ENCODE measurements around the gene RAD51B. TPM values are rescaled to one million over a fixed set of nuclear protein-coding genes. Genes with fewer than 3 reads are reported as not detected.

The RAD51B gene
- total and polyA plus RNA-seq, 2 experiments from 2014 or later = 10.1 to 18.0 TPM

DNA sequence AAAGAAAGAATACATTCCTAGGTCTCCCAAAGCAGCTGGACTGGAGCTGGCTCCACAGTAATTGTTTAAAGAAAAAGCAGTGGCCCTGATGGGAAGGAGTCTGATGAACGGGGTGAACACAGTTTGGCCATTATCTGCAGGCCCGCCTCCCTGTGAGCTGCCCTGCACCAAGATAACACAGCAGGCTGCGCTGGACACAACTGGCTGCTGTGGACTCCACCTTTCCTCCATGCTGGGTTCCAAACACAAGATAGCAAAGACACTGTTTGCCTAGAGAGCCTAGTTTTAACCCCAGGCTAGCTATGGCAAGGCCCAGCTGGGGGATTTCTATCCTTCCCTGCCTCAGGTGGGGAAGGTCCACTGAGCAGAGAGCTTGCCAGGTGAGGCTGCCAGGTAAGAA lies 938.7 kb downstream of the RAD51B start:
- H3K4me1 ChIP-seq (ENCODE audit: insufficient read depth) = peaks cover 61% of the 10 kb centered on the region
- H3K27ac ChIP-seq = peak overlapping the region; percentile 68
- H3K4me3 ChIP-seq = no peak overlapping the region
- H3K4me2 ChIP-seq = no peak overlapping the region
- no peaks in the 10 kb centered on the region for H3K36me3 ChIP-seq (replicated peaks; ENCODE audit: insufficient read depth, low read depth)
- no peak for TF ChIP-seq EZH2 (IDR thresholded peaks at IDR 0.05; ENCODE audit: borderline replicate concordance)
- no peak for TF ChIP-seq EZH2phosphoT487 (IDR thresholded peaks at IDR 0.05; ENCODE audit: low read depth, severe bottlenecking, unreplicated experiment)
- TF ChIP-seq, protein P1, sequence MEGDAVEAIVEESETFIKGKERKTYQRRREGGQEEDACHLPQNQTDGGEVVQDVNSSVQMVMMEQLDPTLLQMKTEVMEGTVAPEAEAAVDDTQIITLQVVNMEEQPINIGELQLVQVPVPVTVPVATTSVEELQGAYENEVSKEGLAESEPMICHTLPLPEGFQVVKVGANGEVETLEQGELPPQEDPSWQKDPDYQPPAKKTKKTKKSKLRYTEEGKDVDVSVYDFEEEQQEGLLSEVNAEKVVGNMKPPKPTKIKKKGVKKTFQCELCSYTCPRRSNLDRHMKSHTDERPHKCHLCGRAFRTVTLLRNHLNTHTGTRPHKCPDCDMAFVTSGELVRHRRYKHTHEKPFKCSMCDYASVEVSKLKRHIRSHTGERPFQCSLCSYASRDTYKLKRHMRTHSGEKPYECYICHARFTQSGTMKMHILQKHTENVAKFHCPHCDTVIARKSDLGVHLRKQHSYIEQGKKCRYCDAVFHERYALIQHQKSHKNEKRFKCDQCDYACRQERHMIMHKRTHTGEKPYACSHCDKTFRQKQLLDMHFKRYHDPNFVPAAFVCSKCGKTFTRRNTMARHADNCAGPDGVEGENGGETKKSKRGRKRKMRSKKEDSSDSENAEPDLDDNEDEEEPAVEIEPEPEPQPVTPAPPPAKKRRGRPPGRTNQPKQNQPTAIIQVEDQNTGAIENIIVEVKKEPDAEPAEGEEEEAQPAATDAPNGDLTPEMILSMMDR (IDR thresholded peaks at IDR 0.05; ENCODE audit: poor library complexity) = no peak
- WGBS (ENCODE audit: low lambda C conversion rate, missing lambda C conversion rate) = 69% methylated on average over 3 of the region's 3 CpGs
- H4K20me1 ChIP-seq (ENCODE audit: insufficient read depth, poor library complexity, severe bottlenecking) = no peaks in the 10 kb centered on the region
- no peaks in the 10 kb centered on the region for H3K9me2 ChIP-seq (replicated peaks; ENCODE audit: insufficient read depth)
- no peaks in the 10 kb centered on the region for H3K27me3 ChIP-seq
- no peaks in the 10 kb centered on the region for H3K79me2 ChIP-seq
- H3K9me3 ChIP-seq (ENCODE audit: low read depth) = no peaks in the 10 kb centered on the region
- H2AFZ ChIP-seq = no peak overlapping the region
- DNase-seq (ENCODE audit: low spot score) = no peak

DNA sequence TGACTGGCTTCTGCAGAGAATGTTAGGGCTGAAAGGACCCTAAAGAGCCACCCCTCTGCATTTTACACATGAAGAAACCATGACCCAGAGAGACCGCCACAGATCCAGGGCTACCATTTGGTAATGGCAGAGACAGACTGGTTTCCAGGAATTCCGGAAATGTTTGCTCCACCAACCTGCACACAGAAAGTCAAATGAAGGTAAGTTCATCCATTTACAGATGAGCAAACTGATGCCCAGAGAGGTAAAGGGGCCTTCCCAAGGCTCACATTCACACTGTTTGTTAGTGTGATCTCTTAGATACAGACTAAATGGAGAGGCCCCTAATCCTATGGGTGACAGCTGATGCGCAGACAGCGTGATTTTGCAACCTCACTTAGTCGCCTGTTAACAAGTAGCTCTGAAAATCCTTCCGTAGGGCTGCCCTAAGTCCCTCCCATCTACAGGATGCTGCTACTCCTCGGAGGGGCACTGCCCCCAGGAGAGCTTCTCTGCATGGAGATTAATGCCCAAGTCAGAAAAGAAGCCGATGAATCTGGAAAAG lies 939.5 kb downstream of the RAD51B start:
- Histone ChIP-seq H3K36me3 (replicated peaks; ENCODE audit: insufficient read depth, low read depth) (no peaks in the 10 kb centered on the region), H3K27ac (no peak overlapping the region), H3K9me2 (replicated peaks; ENCODE audit: insufficient read depth) (no peaks in the 10 kb centered on the region), H4K20me1 (ENCODE audit: insufficient read depth, poor library complexity, severe bottlenecking) (no peaks in the 10 kb centered on the region), H3K79me2 (no peaks in the 10 kb centered on the region), H3K9me3 (ENCODE audit: low read depth) (no peaks in the 10 kb centered on the region), H3K4me1 (ENCODE audit: insufficient read depth) (peaks cover 57% of the 10 kb centered on the region), H2AFZ (no peak overlapping the region), H3K4me2 (no peak overlapping the region), H3K4me3 (no peak overlapping the region), H3K27me3 (no peaks in the 10 kb centered on the region)
- TF ChIP-seq, protein P1 (IDR thresholded peaks at IDR 0.05; ENCODE audit: poor library complexity) = no peak
- TF ChIP-seq EZH2phosphoT487 (IDR thresholded peaks at IDR 0.05; ENCODE audit: low read depth, severe bottlenecking, unreplicated experiment) = no peak
- no peak for TF ChIP-seq EZH2 (IDR thresholded peaks at IDR 0.05; ENCODE audit: borderline replicate concordance)
- no peak for DNase-seq (ENCODE audit: low spot score)
- 80% methylated on average over 8 of the region's 8 CpGs for WGBS (ENCODE audit: low lambda C conversion rate, missing lambda C conversion rate)

DNA sequence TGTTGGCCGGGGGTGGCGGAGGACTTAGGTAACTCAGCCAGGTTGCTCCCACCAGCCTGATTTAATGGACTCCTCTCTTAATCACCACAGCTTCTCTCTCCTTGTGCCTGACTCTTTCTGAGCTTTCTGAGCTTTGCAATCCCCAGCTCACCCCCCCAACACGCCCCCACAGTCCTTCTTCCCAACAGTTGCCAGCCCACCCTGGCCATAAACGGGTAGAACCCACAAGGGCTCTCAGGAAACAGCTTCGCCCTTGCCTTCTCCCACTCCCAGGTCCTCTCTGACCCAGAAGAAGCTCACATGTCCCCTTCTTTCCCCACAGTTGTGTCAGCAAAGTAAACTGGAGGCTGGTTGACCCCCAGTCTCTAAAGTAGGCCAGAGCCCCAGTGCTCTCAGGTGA lies 940.4 kb downstream of the RAD51B start:
- Histone ChIP-seq H2AFZ (no peak overlapping the region), H3K79me2 (no peaks in the 10 kb centered on the region), H3K9me2 (replicated peaks; ENCODE audit: insufficient read depth) (no peaks in the 10 kb centered on the region), H3K4me1 (ENCODE audit: insufficient read depth) (peaks cover 48% of the 10 kb centered on the region), H3K4me2 (no peak overlapping the region), H3K27me3 (no peaks in the 10 kb centered on the region), H3K27ac (no peak overlapping the region), H4K20me1 (ENCODE audit: insufficient read depth, poor library complexity, severe bottlenecking) (no peaks in the 10 kb centered on the region), H3K4me3 (no peak overlapping the region), H3K36me3 (replicated peaks; ENCODE audit: insufficient read depth, low read depth) (no peaks in the 10 kb centered on the region), H3K9me3 (ENCODE audit: low read depth) (no peaks in the 10 kb centered on the region)
- WGBS (ENCODE audit: low lambda C conversion rate, missing lambda C conversion rate) = 90% methylated on average over 5 of the region's 5 CpGs
- TF ChIP-seq EZH2phosphoT487 (IDR thresholded peaks at IDR 0.05; ENCODE audit: low read depth, severe bottlenecking, unreplicated experiment) = no peak
- TF ChIP-seq EZH2 (IDR thresholded peaks at IDR 0.05; ENCODE audit: borderline replicate concordance) = no peak
- TF ChIP-seq, protein P1 (IDR thresholded peaks at IDR 0.05; ENCODE audit: poor library complexity) = no peak
- DNase-seq (ENCODE audit: low spot score) = no peak

Data from hepatocyte (in vitro differentiated cells).